Retina (tissue), 1 donor: Measurements from ENCODE around the gene OR5W2.
A peak's percentile ranks its signal among the peaks of the same experiment; 100 is the strongest.
"Not testable (repeated sequence)": the region's sequence is repeated elsewhere in the genome, so short reads cannot be mapped to it uniquely, and the experiment has no call there.

Source experiments
- DNase-seq: peaks from one replicate; pipeline ENCODE4 v3.0.0-alpha.2; 2016

The OR5W2 gene

GRCh38 chr11:55914482-55914881 lies at the start of gene OR5W2:
TSS of gene OR5W2 (minus strand) at chr11:55914582. CDS start at chr11:55914582, 0 bp downstream.
- DNase-seq = no peak

DNA sequence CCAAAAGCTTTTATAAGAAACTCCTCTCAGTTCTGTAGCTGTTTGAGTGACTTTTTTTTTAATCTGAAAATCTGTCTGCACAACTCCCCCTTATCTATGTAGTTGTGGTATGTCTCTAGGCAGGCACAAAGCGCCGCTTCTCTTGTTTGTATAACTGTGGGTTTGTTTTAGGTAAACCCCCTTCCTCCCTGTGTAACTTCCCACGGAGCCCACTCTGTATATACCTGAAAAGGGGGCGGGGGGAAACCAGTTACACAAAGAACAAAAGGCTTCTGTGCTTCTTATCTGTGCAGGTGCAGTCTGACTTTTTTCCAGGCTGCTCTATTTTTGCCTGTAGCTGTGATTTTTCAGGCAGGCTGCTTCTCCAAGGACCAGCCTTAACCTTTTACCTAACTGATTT lies 42.1 kb upstream of the OR5W2 start:
- DNase-seq = no peak

DNA sequence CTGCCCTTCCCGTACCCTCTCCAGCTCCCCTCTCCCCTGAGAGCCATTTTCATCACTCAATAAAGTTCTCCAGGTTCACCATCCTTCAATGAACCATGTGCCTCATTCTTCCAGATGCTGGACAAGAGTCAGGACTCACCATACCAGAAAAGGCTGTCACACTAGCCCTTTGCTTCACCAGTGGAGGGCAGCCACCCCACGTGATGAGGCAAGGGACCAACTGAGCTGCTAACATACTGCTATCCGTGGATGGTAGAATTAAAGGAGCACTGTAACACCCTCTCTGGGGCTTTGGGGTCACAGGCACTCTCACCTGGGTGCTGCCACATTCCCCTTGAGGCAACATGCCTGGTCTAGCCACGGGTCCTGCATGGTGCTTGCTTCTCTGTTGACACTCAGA lies 34.9 kb upstream of the OR5W2 start:
- DNase-seq = no peak

DNA sequence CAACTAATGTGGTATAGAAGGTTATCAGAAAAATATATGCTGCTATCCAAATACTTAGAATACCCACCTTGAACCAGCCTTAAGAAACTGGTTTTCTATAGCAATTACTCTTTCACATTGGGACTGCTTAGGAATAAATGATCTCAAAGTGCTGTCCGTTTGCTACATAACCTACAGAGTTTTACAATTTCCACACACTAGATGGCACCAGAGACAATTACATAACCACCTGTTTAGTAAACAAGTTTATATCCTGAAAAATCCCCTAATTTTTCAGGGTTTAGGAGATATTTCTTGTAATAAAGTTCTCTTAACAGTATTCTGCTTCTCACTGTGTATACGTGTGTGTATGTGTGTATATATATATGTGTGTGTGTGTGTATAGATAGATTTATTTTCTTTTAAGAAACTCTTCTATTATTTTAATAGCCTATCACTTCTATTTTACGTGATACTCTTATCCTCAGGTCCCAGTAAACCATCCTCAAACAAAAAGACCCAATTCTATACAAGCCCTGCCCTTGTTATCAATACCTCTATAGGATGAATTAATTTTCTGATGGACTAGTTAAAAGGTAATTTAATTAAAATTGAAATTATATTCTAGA lies 28.5 kb upstream of the OR5W2 start:
- no peak for DNase-seq

DNA sequence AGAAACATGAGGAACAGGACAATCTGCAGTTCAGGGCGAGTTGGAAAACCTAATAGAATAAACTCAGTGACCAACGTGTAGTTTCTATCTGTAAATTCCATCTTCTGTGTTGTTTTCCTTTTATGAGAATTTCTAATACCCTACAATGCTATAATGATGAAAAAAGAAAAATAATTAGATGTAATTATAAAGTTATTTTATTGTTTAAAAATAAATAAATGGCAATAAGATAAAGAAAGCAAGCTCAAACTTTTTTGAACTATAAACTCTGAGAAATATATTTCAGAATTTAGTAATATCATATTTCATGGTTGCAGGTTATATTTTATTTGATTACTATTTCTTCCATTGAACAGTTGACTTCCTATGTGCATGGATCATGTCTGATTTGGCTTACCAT lies 21.9 kb upstream of the OR5W2 start, which contains the start of gene OR5I1:
TSS of gene OR5I1 (minus strand) at position 101 of the 400 bp plus-strand sequence. CDS start at position 101, 0 bp downstream.
- DNase-seq = no peak

DNA sequence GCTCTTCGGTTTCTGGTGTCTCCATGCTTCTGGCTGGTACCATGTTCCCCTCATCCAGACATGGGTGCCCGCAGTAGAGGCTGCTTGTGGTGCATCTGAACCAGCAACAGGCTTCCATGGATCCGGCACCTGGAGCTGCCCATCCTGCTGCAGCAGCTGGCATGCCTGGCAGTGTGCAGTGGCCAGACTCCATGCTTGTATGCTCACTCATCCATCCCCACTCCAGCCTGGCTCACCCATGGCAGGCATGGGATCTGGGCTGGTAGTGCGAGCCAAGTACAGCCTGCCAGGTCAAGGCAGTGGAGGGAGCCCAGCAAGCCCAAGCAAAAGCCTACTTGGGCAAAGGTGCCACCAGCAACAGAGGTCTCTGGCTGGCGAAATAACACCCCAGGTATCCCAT lies 6.2 kb upstream of the OR5W2 start:
- DNase-seq = no peak

GRCh38 chr11:55902308-55902707 lies 12.1 kb downstream of the OR5W2 start:
- DNase-seq = no peak

DNA sequence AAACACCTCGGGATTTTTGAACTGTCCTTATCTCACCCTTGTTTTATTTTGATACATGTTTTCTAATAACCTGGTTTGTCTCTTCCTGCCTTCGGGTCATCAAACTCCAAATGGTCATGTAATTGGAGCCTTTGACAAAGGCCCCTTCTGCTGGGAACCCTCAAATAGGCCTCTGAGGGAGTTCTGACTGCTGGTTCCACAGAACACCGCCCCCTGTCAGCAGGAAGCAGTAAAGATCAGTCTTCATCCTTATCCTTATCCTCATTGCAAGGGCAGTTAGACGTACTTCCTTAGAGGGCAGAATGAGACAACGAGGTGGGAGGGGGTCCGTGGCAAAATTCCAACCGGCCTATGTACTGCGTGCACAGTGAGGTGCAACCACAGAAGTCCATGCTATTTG lies 19.2 kb downstream of the OR5W2 start:
- no peak for DNase-seq

- DNase-seq = not testable (repeated sequence)
These were observed 28.9 kb downstream of the OR5W2 start for GRCh38 chr11:55885481-55885880.

DNA sequence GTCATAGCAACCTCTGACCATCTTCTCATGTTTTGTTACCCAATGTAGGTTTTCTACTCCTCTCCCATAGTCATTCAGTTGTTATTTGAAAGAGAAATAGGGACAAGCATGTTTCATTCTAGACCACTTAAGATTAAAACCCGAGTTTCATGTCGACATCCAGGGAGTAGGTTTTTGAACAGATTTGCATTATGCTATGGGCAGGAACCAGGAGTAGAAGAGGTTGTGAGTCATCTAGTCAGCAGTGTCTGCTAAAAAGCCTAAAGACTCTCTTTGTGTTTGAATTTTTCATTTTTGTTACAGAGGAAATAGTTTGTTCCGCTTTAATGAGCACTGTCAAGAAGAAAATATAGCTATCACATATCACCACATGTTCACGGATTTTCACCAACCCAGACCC lies 29.4 kb downstream of the OR5W2 start:
- not testable (repeated sequence) for DNase-seq

- not testable (repeated sequence) for DNase-seq
These were observed 31.4 kb downstream of the OR5W2 start, which contains the start of gene TRIM51 for GRCh38 chr11:55882997-55883396. TSS of gene TRIM51 (plus strand) at chr11:55883297. CDS start at chr11:55885429, 2,132 bp downstream.

- not testable (repeated sequence) for DNase-seq
These were observed 41.2 kb downstream of the OR5W2 start for GRCh38 chr11:55873146-55873545.

DNA sequence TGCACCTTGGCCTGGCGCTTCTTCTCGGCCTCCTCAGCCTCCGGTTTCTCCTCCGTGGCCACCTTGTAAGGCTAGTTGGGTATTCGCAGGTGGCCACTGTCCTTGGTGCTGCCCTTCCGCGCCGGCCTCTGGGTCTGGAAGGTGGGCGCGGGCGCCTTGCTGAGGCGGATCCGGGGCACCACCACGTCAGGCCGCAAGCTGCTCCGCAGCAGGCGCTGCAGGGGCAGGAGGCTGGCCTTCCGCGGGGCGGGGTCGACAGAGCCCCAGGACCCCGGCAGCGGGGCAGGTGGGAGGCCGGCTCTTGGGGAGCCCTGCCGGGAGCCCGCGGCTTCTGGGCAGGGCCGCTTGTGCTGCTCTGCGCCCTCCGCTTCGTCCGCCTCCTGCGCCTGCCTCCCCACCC lies 41.7 kb downstream of the OR5W2 start:
- peak; percentile 17 for DNase-seq

DNA sequence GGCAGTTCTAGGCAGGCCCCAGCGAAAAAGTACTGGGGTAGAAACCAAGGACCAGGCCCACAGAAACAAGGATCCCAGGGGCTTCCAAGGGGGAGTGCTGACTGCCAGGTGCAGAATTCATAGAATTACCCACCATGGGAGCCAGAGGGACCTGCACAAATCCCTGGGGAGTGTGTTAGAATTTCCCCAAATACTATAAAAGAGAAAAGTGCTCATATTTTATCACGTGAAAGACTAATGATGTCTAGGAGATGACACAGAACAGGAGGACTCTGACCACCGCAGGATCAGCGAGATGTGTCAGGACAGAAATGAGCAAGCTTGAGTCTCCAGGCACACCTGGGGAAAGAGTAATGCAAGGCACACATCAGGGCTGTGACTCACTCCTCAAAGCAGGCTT lies 47.0 kb downstream of the OR5W2 start:
- not testable (repeated sequence) for DNase-seq
